GM21526 (cell line): Measurements from ENCODE around the gene HAPLN2.
"Not testable (repeated sequence)": the region's sequence is repeated elsewhere in the genome, so short reads cannot be mapped to it uniquely, and the experiment has no call there.

ENCODE experiments used
- ATAC-seq: cut with Tn5 transposase; IDR thresholded peaks from one replicate; pipeline ENCODE4 v1.9.1; 2021; ENCODE audit warnings: moderate library complexity; ENCODE audit not compliant: unreplicated experiment, low FRiP score

HAPLN2 gene

DNA sequence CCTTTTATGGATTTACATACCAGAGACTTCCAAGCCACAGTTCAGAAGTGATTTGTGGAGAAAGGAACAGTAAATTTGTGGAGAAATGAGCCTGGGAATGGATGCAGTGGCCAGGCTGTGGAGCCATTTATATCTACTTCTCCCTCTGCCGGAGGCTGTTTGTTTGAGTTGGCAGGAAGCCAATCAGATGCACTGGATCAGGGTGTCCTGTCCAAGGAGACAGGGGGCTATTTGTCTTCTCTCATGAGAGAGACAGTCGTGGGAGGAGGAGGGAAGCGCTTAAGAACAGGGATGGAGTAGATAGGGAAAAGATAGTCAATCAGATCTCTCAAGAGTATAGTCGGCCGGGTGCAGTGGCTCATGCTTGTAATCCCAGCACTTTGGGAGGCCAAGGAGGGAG lies 2.8 kb upstream of the HAPLN2 start:
- ATAC-seq: no peak

DNA sequence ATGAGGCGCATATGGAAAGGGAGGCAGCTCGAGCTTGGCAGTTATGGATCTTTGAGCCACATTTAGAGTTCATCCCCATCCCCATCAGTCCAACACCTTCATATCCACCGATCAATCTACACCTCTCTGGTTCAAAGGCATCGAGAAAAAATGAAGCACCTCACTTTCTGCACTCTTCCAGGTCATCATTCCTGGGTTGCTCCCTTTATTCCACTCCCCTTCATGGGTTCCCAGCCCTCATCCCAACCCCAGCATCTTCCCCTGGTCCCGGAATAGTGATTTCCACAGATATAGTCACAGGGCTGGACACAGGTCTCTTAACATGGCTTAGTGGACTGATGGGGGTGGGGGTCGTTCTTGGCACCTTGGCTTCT lies 354 bp downstream of the HAPLN2 start:
- no peak for ATAC-seq

- ATAC-seq: no peak
Observed at GRCh38 chr1:156622581-156623297, 3.5 kb downstream of the HAPLN2 start.

DNA sequence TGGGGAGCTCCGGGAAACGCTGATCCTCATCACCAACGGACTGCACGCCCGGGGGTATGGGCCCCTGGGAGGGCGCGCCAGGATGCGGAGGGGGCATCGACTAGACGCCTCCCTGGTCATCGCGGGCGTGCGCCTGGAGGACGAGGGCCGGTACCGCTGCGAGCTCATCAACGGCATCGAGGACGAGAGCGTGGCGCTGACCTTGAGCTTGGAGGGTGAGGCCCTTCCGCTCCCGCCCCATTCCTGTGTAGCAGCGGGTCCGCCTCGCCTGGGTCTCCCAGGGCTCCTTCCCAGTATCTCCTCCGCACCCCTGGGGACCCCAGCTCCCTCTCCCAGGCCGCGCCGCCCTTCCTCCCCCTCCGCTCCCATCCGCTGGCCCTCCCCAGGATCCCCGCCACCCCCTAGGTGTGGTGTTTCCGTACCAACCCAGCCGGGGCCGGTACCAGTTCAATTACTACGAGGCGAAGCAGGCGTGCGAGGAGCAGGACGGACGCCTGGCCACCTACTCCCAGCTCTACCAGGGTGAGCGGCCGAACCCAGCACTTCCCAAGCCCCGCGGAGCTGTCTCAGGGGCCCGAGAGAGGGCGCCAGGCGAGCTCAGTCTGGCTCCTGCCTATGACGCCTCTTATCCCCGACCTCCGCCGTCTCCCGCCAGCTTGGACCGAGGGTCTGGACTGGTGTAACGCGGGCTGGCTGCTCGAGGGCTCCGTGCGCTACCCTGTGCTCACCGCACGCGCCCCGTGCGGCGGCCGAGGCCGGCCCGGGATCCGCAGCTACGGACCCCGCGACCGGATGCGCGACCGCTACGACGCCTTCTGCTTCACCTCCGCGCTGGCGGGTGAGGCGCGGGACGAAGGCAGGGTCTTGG lies 5.0 kb downstream of the HAPLN2 start:
- no peak for ATAC-seq

DNA sequence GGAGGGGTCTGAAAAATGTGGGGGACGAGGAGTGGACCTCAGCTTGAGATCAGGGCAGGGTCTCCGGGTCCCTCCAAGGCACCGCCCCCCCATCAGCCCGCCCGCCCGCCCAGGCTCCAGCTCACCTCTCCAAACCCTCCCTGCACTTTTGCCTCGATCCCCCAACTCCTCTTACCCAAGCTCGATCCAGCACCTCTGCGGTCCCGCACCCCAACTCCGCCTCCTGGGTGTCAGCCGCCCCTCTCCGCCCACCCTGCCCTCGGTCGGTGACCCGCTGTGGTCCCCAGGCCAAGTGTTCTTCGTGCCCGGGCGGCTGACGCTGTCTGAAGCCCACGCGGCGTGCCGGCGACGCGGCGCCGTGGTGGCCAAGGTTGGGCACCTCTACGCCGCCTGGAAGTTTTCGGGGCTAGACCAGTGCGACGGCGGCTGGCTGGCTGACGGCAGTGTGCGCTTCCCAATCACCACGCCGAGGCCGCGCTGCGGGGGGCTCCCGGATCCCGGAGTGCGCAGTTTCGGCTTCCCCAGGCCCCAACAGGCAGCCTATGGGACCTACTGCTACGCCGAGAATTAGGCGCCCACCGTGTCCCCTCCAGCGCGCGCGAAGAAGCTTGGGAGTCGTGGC lies 5.7 kb downstream of the HAPLN2 start:
- ATAC-seq: no peak

- no peak for ATAC-seq
Observed at GRCh38 chr1:156625436-156626078, 6.3 kb downstream of the HAPLN2 start.

DNA sequence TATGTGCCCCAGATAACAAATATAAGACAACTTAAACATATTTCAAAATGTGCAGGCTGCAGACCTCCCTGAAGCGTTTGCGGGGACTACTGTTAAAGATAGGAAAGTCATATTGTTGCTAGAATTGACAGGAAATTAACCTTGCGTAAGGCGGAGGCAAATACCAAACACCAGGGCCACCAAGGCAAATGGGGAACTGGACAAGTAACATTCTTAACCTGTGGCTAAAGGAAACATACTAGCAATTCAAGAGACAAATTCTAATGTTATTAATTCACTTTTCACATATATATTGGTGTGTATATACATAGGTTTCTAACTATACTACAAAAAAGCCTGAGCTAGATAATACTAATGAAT lies 6.8 kb downstream of the HAPLN2 start:
- no peak for ATAC-seq

- ATAC-seq: no peak
Observed at GRCh38 chr1:156627313-156627880, 8.2 kb downstream of the HAPLN2 start.

DNA sequence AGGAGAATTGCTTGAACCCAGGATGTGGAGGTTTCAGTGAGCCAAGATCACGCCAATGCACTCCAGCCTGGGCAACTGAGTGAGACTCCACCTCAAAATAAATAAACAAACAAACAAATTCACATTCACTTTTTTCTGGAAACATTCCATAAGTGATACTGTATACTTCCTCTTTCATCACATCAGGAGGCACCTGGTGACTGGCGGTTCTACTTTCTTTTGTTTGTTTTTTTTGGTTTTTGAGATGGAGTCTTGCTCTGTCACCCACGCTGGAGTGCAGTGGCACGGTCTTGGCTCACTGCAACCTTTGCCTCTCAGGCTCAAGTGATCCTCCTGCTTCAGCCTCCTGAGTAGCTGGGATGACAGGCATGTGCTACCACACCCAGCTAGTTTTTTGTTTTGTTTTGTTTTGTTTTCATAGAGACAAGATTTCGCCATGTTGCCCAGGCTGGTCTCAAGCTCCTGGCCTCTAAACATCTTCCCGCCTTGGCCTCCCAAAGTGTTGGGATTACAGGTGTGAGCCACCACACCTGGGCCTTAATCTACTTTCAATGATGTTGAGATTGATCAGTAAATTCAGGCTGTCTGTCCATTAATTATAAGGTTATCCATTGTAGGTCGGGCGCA lies 10.7 kb downstream of the HAPLN2 start:
- no peak for ATAC-seq

DNA sequence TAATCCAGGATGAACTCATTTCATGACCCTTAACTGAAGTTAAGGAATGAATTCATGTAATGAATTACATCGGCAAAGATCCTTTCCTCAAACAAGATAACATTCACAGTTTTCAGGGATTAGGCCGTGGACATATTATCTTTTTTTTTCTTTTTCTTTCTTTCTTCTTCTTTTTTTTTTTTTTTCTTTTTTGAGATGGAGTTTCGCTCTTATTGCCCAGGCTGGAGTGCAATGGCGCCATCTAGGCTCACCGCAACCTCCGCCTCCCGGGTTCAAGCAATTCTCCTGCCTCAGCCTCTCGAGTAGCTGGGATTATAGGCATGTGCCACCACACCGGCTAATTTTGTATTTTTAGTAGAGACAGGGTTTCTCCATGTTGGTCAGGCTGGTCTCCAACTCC lies 11.9 kb downstream of the HAPLN2 start:
- not testable (repeated sequence) for ATAC-seq

DNA sequence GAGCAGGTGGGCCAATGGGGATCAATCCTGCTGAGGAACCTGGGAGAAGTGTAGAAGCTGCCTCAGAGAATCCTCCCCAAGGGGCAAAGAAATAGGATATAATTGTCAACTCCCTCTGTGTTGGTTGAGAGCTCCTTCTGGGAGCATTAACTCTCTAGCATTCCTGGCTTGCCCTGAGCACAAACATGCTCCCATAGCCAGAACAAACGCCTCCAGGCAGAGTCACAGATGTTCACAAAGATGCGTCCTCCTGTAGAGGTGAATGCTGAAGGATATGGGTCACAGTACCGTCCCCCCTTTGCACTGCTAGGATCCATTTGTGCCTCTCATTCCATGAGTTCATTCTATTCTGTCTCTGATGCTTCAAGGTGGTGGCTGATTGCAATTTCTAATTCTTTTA lies 13.1 kb downstream of the HAPLN2 start:
- no peak for ATAC-seq

- ATAC-seq: no peak
Observed at GRCh38 chr1:156638189-156638985, 19.2 kb downstream of the HAPLN2 start.

- ATAC-seq: no peak
Observed at GRCh38 chr1:156639601-156640101, 20.4 kb downstream of the HAPLN2 start.

DNA sequence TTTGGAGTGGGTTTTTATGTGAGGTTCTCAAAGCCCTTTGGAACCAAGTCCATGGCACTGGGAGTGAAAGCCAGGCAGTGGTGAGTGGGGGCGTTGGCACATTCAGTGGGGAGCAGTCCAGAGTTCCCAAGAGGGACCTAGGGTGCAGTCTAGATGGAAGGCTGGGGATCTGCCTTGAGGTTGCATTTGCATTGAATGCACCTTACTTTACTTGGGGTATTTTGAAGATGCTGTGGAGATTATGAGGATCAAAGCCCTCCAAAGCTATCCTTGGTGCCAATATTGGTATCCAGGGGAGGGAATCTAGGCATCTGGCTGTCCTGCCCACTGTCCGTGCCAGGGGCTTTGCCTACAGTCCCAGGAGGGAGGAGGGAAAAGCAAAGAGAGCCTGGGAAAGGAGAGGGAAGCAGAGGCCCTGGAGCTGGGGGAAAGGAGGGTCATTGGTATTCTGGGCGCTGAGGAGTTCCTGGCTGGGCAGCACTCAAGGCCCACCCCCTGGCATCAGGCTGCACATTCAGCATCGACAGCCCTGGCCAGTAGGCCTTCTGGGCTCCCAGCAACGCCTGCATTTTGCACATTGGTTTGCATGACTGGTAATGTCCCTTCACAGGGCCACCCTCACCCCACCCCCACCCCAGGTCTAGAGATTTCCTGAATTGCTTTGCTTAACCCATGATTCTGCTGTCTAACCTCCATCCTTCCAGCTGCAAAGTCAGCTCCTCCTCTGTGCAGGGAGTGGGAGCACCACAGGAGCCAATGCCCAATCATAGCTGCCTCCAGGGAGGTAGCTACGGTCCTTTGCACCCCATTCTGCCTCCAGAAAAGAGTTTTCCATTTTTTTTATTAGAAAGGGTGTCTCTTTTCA lies 21.9 kb downstream of the HAPLN2 start:
- no peak for ATAC-seq

DNA sequence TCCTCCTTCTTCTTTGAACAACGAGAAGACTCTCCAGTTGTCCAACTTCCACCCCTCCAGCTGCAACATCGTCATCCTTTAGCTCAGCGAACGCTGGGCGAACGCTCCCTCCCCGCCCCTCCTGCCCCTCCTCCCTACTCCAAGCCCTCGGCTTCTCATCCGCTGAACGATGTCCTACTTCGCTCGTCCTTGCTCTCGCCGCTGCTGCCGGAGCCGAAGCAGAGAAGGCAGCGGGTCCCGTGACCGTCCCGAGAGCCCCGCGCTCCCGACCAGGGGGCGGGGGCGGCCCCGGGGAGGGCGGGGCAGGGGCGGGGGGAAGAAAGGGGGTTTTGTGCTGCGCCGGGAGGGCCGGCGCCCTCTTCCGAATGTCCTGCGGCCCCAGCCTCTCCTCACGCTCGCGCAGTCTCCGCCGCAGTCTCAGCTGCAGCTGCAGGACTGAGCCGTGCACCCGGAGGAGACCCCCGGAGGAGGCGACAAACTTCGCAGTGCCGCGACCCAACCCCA lies 22.6 kb downstream of the HAPLN2 start, which contains the start of gene BCAN:
BCAN (plus strand) TSS at position 357 of the 504 bp plus-strand sequence. CDS start 3,938 bp downstream, outside the sequence.
- no peak for ATAC-seq

GRCh38 chr1:156642265-156643048 lies 23.2 kb downstream of the HAPLN2 start:
- no peak for ATAC-seq

- ATAC-seq: no peak
Observed at GRCh38 chr1:156643049-156643777, 24.0 kb downstream of the HAPLN2 start.
